KMS-11 (cell line): ENCODE results near the gene ASCL3.
A peak's percentile ranks its signal among the peaks of the same experiment; 100 is the strongest.

Experiments used
- H2AFZ ChIP-seq: fragments of 200-600 bp; sonication (generic); 2 replicates; pipeline ENCODE4 v1.6.1; 2016; ENCODE audit warnings: antibody characterized with exemption, mixed run types, low read depth
- H3K27ac ChIP-seq: fragments of 200-600 bp; sonication (generic); 2 replicates; pipeline ENCODE4 v1.6.1; 2016; ENCODE audit warnings: mild to moderate bottlenecking, mixed run types
- H3K27me3 ChIP-seq: fragments of 200-600 bp; sonication (generic); 2 replicates; pipeline ENCODE4 v1.6.1; 2017; ENCODE audit warnings: mild to moderate bottlenecking, low read depth, mixed run types, moderate library complexity; ENCODE audit not compliant: insufficient read depth
- H3K36me3 ChIP-seq: fragments of 200-600 bp; sonication (generic); 2 replicates; pipeline ENCODE4 v1.6.1; 2017; ENCODE audit warnings: mild to moderate bottlenecking, mixed run types; ENCODE audit not compliant: insufficient read depth
- H3K4me1 ChIP-seq: fragments of 200-600 bp; sonication (generic); 2 replicates; pipeline ENCODE4 v1.6.1; 2016; ENCODE audit warnings: mild to moderate bottlenecking, low read depth, mixed run types; ENCODE audit not compliant: poor library complexity, severe bottlenecking
- H3K4me2 ChIP-seq: fragments of 200-600 bp; sonication (generic); 2 replicates; pipeline ENCODE4 v1.7.0; 2016; ENCODE audit warnings: mild to moderate bottlenecking, mixed run types
- H3K4me3 ChIP-seq: fragments of 200-600 bp; sonication (generic); IDR thresholded peaks from 2 replicates; pipeline ENCODE4 v1.6.1; 2017; ENCODE audit warnings: low read depth, low read length, mixed read lengths; ENCODE audit not compliant: insufficient read depth
- H3K79me2 ChIP-seq: fragments of 200-600 bp; sonication (generic); 2 replicates; pipeline ENCODE4 v1.6.1; 2016; ENCODE audit warnings: low read depth, mixed run types; ENCODE audit not compliant: insufficient read depth
- H3K9ac ChIP-seq: fragments of 200-600 bp; sonication (generic); 2 replicates; pipeline ENCODE4 v1.6.1; 2016; ENCODE audit warnings: mild to moderate bottlenecking, mixed run types
- H4K20me1 ChIP-seq: fragments of 200-600 bp; sonication (generic); 2 replicates; pipeline ENCODE4 v1.6.1; 2016; ENCODE audit warnings: mild to moderate bottlenecking, mixed run types; ENCODE audit not compliant: insufficient read depth
- TF ChIP-seq, protein P1 (sequence below): fragments of 200-600 bp; sonication (generic); conservative IDR thresholded peaks from 2 replicates; pipeline ENCODE4 v1.6.1; 2017; ENCODE audit warnings: low read depth, mild to moderate bottlenecking, antibody characterized with exemption, low read length, moderate library complexity, mixed read lengths

Gene ASCL3

DNA sequence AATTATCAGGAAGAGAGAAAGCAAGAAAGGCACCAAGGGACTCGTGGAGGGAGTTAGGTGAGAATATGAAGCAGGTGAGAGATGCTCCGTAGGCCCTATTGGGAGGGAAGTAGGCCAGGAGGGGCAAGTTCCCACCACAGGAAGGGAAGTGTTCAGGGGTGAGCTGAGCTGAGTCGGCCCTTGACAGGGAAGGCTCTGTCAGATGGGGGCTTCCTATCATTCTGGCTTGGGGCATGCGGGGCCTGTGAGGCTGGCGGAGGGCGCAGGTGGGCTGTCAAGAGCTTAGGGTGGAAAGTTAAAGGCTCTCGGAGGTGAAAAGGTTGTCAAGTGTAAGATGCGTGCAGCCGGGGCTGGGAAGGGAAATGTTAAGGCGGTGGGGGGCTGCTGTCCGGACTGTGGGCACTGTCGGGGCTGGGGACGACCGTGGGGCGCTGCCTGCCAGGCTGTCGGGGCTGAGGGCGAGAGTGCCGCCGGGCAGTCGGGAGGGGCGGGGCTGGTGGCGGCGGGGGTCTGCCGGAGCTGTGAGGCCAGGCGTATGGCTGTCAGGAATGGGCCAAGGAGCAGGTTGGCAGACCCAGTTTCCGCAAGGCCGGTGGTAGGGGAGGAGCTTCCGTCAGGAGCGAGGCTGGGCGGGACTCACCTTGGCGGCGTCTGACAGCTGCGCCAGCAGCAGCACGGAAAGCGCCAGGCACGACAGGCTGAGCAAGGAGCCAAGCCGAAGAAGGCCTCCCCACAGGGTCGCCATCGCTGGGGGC lies 20.9 kb upstream of the ASCL3 start:
- no peaks in the 10 kb centered on the region for H3K36me3 ChIP-seq
- TF ChIP-seq, protein P1, sequence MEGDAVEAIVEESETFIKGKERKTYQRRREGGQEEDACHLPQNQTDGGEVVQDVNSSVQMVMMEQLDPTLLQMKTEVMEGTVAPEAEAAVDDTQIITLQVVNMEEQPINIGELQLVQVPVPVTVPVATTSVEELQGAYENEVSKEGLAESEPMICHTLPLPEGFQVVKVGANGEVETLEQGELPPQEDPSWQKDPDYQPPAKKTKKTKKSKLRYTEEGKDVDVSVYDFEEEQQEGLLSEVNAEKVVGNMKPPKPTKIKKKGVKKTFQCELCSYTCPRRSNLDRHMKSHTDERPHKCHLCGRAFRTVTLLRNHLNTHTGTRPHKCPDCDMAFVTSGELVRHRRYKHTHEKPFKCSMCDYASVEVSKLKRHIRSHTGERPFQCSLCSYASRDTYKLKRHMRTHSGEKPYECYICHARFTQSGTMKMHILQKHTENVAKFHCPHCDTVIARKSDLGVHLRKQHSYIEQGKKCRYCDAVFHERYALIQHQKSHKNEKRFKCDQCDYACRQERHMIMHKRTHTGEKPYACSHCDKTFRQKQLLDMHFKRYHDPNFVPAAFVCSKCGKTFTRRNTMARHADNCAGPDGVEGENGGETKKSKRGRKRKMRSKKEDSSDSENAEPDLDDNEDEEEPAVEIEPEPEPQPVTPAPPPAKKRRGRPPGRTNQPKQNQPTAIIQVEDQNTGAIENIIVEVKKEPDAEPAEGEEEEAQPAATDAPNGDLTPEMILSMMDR, result no peak
- peak overlapping the region; percentile 46 for H3K4me2 ChIP-seq
- H2AFZ ChIP-seq, result peak overlapping the region; percentile 96
- peak overlapping the region; percentile 88 for H3K27ac ChIP-seq
- H3K27me3 ChIP-seq, result no peaks in the 10 kb centered on the region
- peak overlapping the region; percentile 94 for H3K9ac ChIP-seq
- H4K20me1 ChIP-seq, result no peaks in the 10 kb centered on the region
- H3K79me2 ChIP-seq, result peaks cover 32% of the 10 kb centered on the region; the same call in 1 of the 2 replicates
- peaks cover 40% of the 10 kb centered on the region for H3K4me1 ChIP-seq
- H3K4me3 ChIP-seq, result peak overlapping the region; percentile 2

GRCh38 chr11:8962841-8963240 lies 20.0 kb upstream of the ASCL3 start:
- H3K36me3 ChIP-seq, result no peaks in the 10 kb centered on the region
- H3K27me3 ChIP-seq, result no peaks in the 10 kb centered on the region
- H3K4me3 ChIP-seq, result no peak overlapping the region
- H2AFZ ChIP-seq, result no peak overlapping the region
- TF ChIP-seq, protein P1, result no peak
- peaks cover 35% of the 10 kb centered on the region for H3K4me1 ChIP-seq
- peak overlapping the region; percentile 94; the same call in 1 of the 2 replicates for H3K9ac ChIP-seq
- H3K4me2 ChIP-seq, result peak overlapping the region; percentile 46
- no peak overlapping the region for H3K27ac ChIP-seq
- peaks cover 33% of the 10 kb centered on the region; the same call in 1 of the 2 replicates for H3K79me2 ChIP-seq
- H4K20me1 ChIP-seq, result no peaks in the 10 kb centered on the region

DNA sequence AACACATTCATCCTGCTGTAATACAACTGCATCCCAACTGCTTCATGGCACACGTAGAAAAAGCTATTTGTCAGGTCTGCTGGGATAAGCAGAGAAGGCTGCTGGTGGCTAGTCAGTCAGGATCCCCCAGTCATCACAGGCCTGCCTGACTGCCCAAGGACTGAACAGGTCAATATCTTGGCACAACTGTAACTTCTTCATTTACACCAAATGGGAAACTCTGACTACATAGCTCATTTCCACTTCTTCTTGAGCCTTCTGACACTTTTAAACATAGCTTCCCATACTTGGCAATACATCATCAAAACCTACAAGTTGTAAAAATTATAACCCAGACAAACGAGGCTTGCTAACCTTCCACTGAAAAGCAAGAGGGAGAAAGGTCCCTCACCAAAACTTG lies 18.6 kb upstream of the ASCL3 start:
- H4K20me1 ChIP-seq, result no peaks in the 10 kb centered on the region
- no peak overlapping the region for H3K4me2 ChIP-seq
- no peak overlapping the region for H2AFZ ChIP-seq
- H3K4me3 ChIP-seq, result no peak overlapping the region
- no peak overlapping the region for H3K9ac ChIP-seq
- TF ChIP-seq, protein P1, result no peak
- H3K79me2 ChIP-seq, result peaks cover 33% of the 10 kb centered on the region; the same call in 1 of the 2 replicates
- H3K27ac ChIP-seq, result no peak overlapping the region
- no peaks in the 10 kb centered on the region for H3K36me3 ChIP-seq
- no peaks in the 10 kb centered on the region for H3K27me3 ChIP-seq
- peaks cover 49% of the 10 kb centered on the region for H3K4me1 ChIP-seq

GRCh38 chr11:8959546-8960166 lies 16.8 kb upstream of the ASCL3 start:
- 0 out of 2 replicates have a peak, but pooled peaks cover 4% of the 10 kb centered on the region for H3K36me3 ChIP-seq
- no peak overlapping the region for H3K27ac ChIP-seq
- H3K4me3 ChIP-seq, result no peak overlapping the region
- TF ChIP-seq, protein P1, result peak; percentile 75
- H3K27me3 ChIP-seq, result no peaks in the 10 kb centered on the region
- peaks cover 44% of the 10 kb centered on the region for H3K4me1 ChIP-seq
- H4K20me1 ChIP-seq, result no peaks in the 10 kb centered on the region
- no peak overlapping the region; the same call in 1 of the 2 replicates for H3K4me2 ChIP-seq
- no peak overlapping the region for H2AFZ ChIP-seq
- H3K79me2 ChIP-seq, result peaks cover 33% of the 10 kb centered on the region; the same call in 1 of the 2 replicates
- H3K9ac ChIP-seq, result no peak overlapping the region
